Panc1 (cell line): Measurements from ENCODE around the gene CCDC12. TPM values are rescaled to one million over a fixed set of nuclear protein-coding genes. Genes with fewer than 3 reads are reported as not detected.

Source experiments
- ATAC-seq: fragments of 200-7000 bp; cut with Tn5 transposase; 2 replicates; pipeline ENCODE4 v1.9.1; 2020; ENCODE audit warnings: mild to moderate bottlenecking, moderate library complexity
- BruUV-seq: library from RNA; stranded (reverse); fragments of 400-500 nt; replicated peaks from 2 replicates; lab custom pipeline; 2021; lab: Mats Ljungman, UMichigan
- CTCF ChIA-PET: fragments of 300-600 bp; sonication (Branson Sonifier 250); formaldehyde crosslinking; loops from one replicate; lab custom pipeline; 2022; ENCODE audit warnings: antibody characterized with exemption; lab: Charles Lee
- POLR2A ChIA-PET: fragments of 300-600 bp; sonication (Branson Sonifier 250); formaldehyde crosslinking; loops from one replicate; lab custom pipeline; 2022; ENCODE audit warnings: antibody characterized with exemption; lab: Charles Lee
- DNase-seq: peaks from one replicate; pipeline ENCODE4 v3.0.0-alpha.2; 2010; ENCODE audit warnings: low read depth, low spot score
- H3K27ac ChIP-seq: 2 replicates; pipeline ENCODE4 v1.5.1; 2011; ENCODE audit warnings: mild to moderate bottlenecking, low read length, inconsistent platforms
- H3K27me3 ChIP-seq: fragments of 200-500 bp; sonication (Bioruptor generic); 2 replicates; pipeline ENCODE4 v1.6.0; 2014; ENCODE audit warnings: low read length, inconsistent platforms; ENCODE audit not compliant: control insufficient read depth, insufficient read depth
- H3K36me3 ChIP-seq: fragments of 200-500 bp; sonication (Bioruptor generic); 2 replicates; pipeline ENCODE4 v1.5.1; 2014; ENCODE audit warnings: inconsistent platforms, mild to moderate bottlenecking, low read length, moderate library complexity; ENCODE audit not compliant: control insufficient read depth, insufficient read depth
- H3K4me1 ChIP-seq: 2 replicates; pipeline ENCODE4 v1.5.1; 2011; ENCODE audit warnings: inconsistent platforms, mild to moderate bottlenecking, low read length, moderate library complexity; ENCODE audit not compliant: control insufficient read depth, insufficient read depth
- H3K4me3 ChIP-seq, 2 experiments: 2 replicates each; pipeline ENCODE4 v1.5.1; 2011 to 2012; ENCODE audit warnings: low read depth in 2 of 2, low read length in 2 of 2, mild to moderate bottlenecking in 2 of 2, inconsistent platforms in 1 of 2, moderate library complexity in 1 of 2
- H3K9me3 ChIP-seq: fragments of 200-500 bp; sonication (Bioruptor generic); 2 replicates; pipeline ENCODE4 v1.5.1; 2014; ENCODE audit warnings: low read depth, mild to moderate bottlenecking, inconsistent platforms, low read length, moderate library complexity; ENCODE audit not compliant: control insufficient read depth, insufficient read depth
- POLR2AphosphoS5 ChIP-seq: IDR thresholded peaks from 2 replicates; pipeline ENCODE4 v1.6.1; 2012; ENCODE audit warnings: mild to moderate bottlenecking, low read depth, low read length, moderate library complexity
- SIN3A ChIP-seq: IDR thresholded peaks from 2 replicates; pipeline ENCODE4 v1.6.1; 2012; ENCODE audit warnings: low read depth, mild to moderate bottlenecking, low read length, moderate library complexity, borderline replicate concordance; ENCODE audit not compliant: insufficient read depth
- TCF7L2 ChIP-seq: IDR thresholded peaks from 2 replicates; pipeline ENCODE4 v1.6.1; 2011; ENCODE audit warnings: mild to moderate bottlenecking, low read depth, low read length, inconsistent platforms
- in situ Hi-C: cut with HindIII; loops from 2 replicates; pipeline ENCODE4 v1.10.0; 2016; ENCODE audit warnings: low sequenced_read_pairs, low pct_unique_long_range_greater_than_20kb
- intact Hi-C: fragments of 100-400 bp; cut with micrococcal nuclease; formaldehyde crosslinking; loops from one replicate; pipeline ENCODE4 v1.10.0; 2022; ENCODE audit not compliant: unreplicated experiment
- total RNA-seq: library from RNA; stranded (reverse); gene quantifications from one replicate; pipeline ENCODE4 v1.2.1, GENCODE V29; 2021; ENCODE audit not compliant: unreplicated experiment
- TF ChIP-seq, protein P1 (sequence below), 2 experiments: IDR thresholded peaks; 2 replicates each; pipeline ENCODE4 v1.6.1; 2011 to 2012; ENCODE audit warnings: low read depth in 2 of 2, control low read depth in 1 of 2, low read length in 1 of 2, mild to moderate bottlenecking in 1 of 2, moderate library complexity in 1 of 2; ENCODE audit not compliant: insufficient read depth in 1 of 2
- TF ChIP-seq, protein P2 (sequence below): fragments of 450-650 bp; IDR thresholded peaks from 2 replicates; pipeline ENCODE4 v1.5.1; 2017; ENCODE audit warnings: mild to moderate bottlenecking

CCDC12 gene
- total RNA-seq, 1 experiment from 2014 or later: 35.5 TPM

DNA sequence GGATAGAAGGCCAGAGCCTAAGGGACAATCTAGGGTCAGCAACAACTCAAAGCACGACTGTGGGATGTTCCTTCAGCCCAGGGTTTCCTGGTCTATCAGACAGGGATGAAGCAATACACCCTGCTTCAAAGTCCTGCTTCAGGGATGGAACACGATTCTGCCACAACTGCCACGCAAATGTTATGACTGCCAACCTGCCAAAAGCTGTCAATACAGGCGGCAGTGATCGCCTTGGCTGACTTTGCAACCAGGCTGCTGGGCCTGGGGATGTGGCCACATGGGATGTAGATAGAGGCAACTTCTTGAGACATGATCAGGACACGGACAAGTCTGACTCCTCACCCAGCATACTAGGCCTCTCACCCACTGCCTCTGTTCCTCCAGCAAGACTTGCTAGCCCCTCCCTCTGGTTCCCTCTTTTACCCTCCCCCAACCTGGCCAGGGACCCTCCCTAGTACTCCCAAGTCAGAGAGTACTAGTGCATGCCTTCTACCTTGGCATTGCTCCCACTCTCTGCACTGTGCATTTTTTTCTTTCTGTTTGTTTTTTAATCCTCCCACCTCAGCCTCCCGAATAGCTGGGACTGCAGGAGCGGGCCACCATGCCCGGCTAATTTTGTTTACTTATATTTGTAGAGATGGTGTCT is 7.6 kb downstream of the CCDC12 start:
- H3K36me3 ChIP-seq: no peaks in the 10 kb centered on the region
- no peak for ATAC-seq
- H3K27me3 ChIP-seq: no peaks in the 10 kb centered on the region
- no peak overlapping the region for H3K27ac ChIP-seq
- no peak overlapping the region for H3K4me3 ChIP-seq
- TF ChIP-seq, protein P1, sequence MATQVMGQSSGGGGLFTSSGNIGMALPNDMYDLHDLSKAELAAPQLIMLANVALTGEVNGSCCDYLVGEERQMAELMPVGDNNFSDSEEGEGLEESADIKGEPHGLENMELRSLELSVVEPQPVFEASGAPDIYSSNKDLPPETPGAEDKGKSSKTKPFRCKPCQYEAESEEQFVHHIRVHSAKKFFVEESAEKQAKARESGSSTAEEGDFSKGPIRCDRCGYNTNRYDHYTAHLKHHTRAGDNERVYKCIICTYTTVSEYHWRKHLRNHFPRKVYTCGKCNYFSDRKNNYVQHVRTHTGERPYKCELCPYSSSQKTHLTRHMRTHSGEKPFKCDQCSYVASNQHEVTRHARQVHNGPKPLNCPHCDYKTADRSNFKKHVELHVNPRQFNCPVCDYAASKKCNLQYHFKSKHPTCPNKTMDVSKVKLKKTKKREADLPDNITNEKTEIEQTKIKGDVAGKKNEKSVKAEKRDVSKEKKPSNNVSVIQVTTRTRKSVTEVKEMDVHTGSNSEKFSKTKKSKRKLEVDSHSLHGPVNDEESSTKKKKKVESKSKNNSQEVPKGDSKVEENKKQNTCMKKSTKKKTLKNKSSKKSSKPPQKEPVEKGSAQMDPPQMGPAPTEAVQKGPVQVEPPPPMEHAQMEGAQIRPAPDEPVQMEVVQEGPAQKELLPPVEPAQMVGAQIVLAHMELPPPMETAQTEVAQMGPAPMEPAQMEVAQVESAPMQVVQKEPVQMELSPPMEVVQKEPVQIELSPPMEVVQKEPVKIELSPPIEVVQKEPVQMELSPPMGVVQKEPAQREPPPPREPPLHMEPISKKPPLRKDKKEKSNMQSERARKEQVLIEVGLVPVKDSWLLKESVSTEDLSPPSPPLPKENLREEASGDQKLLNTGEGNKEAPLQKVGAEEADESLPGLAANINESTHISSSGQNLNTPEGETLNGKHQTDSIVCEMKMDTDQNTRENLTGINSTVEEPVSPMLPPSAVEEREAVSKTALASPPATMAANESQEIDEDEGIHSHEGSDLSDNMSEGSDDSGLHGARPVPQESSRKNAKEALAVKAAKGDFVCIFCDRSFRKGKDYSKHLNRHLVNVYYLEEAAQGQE (IDR thresholded peaks at IDR 0.05; ENCODE audit: insufficient read depth in 1 of 2, low read depth in 2 of 2, low read length in 1 of 2): no peak
- no peak for TF ChIP-seq SIN3A
- no peak for TF ChIP-seq TCF7L2
- TF ChIP-seq POLR2AphosphoS5: no peak
- TF ChIP-seq, protein P2, sequence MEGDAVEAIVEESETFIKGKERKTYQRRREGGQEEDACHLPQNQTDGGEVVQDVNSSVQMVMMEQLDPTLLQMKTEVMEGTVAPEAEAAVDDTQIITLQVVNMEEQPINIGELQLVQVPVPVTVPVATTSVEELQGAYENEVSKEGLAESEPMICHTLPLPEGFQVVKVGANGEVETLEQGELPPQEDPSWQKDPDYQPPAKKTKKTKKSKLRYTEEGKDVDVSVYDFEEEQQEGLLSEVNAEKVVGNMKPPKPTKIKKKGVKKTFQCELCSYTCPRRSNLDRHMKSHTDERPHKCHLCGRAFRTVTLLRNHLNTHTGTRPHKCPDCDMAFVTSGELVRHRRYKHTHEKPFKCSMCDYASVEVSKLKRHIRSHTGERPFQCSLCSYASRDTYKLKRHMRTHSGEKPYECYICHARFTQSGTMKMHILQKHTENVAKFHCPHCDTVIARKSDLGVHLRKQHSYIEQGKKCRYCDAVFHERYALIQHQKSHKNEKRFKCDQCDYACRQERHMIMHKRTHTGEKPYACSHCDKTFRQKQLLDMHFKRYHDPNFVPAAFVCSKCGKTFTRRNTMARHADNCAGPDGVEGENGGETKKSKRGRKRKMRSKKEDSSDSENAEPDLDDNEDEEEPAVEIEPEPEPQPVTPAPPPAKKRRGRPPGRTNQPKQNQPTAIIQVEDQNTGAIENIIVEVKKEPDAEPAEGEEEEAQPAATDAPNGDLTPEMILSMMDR: no peak
- ChIA-PET CTCF (no interaction called here), POLR2A (no interaction called here)
- in situ Hi-C loops (no loop called here), intact Hi-C loops (no loop called here)
- peaks cover 19% of the 10 kb centered on the region for H3K4me1 ChIP-seq
- H3K9me3 ChIP-seq: no peaks in the 10 kb centered on the region
- DNase-seq: no peak
- no TSS peak for BruUV-seq

DNA sequence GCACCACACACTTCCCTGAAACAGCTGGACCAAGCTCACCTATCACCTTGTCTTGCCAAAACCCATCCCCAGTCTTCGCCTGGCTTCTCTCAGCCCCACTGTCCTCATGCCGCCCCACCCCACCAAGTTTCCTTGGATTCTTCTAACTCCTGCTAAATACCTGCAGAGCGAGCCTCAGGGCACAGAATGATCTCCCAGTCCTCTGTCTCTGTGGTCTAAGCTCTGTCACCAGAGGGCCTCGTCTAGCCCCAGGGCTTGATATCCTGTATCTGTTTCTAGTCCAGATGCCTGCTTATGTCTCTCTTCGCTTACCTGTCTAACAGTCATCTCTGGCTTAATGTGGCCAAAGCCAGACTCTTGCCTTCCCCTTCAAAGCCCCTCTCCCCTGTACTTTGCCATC is 9.7 kb downstream of the CCDC12 start:
- Histone ChIP-seq H3K27me3 (no peaks in the 10 kb centered on the region), H3K27ac (no peak overlapping the region), H3K9me3 (no peaks in the 10 kb centered on the region), H3K36me3 (no peaks in the 10 kb centered on the region), H3K4me1 (peaks cover 19% of the 10 kb centered on the region), H3K4me3 (no peak overlapping the region)
- in situ Hi-C loops: no loop called here
- intact Hi-C loops: no loop called here
- TF ChIP-seq, protein P1 (IDR thresholded peaks at IDR 0.05; ENCODE audit: insufficient read depth in 1 of 2, low read depth in 2 of 2, low read length in 1 of 2): no peak
- TF ChIP-seq, protein P2: no peak
- no peak for TF ChIP-seq POLR2AphosphoS5
- TF ChIP-seq TCF7L2: no peak
- no peak for TF ChIP-seq SIN3A
- ChIA-PET POLR2A (interaction anchor here (0.6 kb wide), 1 partner anchor 10 kb away, joined by 6 read pairs; no protein-coding TSS in a partner anchor), CTCF (no interaction called here)
- ATAC-seq: 0 out of 2 replicates have a peak, but pooled peaks have one; percentile 23
- no TSS peak for BruUV-seq
- no peak for DNase-seq
